Measurements from ENCODE around the gene SPTBN4. TPM values are rescaled to one million over a fixed set of nuclear protein-coding genes. Genes with fewer than 3 reads are reported as not detected.
"Not testable (repeated sequence)": the region's sequence is repeated elsewhere in the genome, so short reads cannot be mapped to it uniquely, and the experiment has no call there.

The SPTBN4 gene
- total and polyA plus RNA-seq, 2 donors (not counting 1 experiment from before 2014, with no cell fraction given): 1.3 to 6.6 TPM

DNA sequence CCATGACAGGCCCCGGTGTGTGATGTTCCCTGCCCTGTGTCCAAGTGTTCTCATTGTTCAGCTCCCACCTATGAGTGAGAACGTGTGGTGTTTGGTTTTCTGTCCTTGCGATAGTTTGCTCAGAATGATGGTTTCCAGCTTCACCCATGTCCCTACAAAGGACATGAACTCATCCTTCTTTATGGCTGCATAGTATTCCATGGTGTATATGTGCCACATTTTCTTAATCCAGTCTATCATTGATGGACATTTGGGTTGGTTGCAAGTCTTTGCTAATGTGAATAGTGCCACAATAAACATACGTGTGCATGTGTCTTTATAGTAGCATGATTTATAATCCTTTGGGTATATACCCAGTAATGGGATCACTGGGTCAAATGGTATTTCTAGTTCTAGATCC lies 80.4 kb downstream of the SPTBN4 start:
- H3K9me3 ChIP-seq (ENCODE audit: control insufficient read depth, insufficient read depth, low read depth, low read length); H3K9ac ChIP-seq (ENCODE audit: insufficient read depth, low read length); DNase-seq (ENCODE audit: low read depth in 2 of 2); H3K4me3 ChIP-seq (replicated peaks in 1 of 4; ENCODE audit: control extremely low read depth in 1 of 4, insufficient read depth in 1 of 4, low read depth in 3 of 4, low read length in 4 of 4); H3K36me3 ChIP-seq (ENCODE audit: control insufficient read depth, insufficient read depth, low read length); H3K4me1 ChIP-seq (ENCODE audit: control insufficient read depth, extremely low read depth, insufficient read depth, low read length); H2AFZ ChIP-seq (ENCODE audit: low read length); H4K20me1 ChIP-seq (ENCODE audit: control insufficient read depth, extremely low read depth, insufficient read depth, low read length); H3K79me2 ChIP-seq (ENCODE audit: control insufficient read depth, insufficient read depth, low read length); H3K4me2 ChIP-seq (ENCODE audit: extremely low read depth, insufficient read depth, low read length); H3K27ac ChIP-seq (ENCODE audit: insufficient read depth, low read length): not testable (repeated sequence)
- H3K27me3 ChIP-seq (ENCODE audit: control insufficient read depth, insufficient read depth, low read length): peaks cover 12% of the 10 kb centered on the region

DNA sequence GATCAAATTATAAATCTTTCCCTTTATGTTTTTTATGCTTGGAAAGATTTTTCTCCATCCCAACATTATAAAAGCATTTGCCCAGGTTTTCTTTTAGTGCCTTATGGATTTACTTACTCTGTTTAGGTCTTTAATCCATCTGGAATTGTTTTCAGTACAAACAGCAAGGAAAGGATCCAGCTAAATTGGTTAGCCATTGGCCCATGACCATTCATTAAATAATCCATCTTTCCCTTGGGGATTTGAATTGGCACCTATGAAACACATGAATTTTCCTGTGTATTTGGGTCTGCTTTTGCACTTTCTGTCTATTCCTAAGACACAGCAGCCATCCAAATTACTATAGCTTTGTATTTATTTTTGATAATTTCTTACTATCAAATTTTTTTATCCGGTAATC lies 81.0 kb downstream of the SPTBN4 start:
- TF ChIP-seq EZH2 (IDR thresholded peaks at IDR 0.05; ENCODE audit: low read length, missing control alignments): no peak
- TF ChIP-seq, protein P1, sequence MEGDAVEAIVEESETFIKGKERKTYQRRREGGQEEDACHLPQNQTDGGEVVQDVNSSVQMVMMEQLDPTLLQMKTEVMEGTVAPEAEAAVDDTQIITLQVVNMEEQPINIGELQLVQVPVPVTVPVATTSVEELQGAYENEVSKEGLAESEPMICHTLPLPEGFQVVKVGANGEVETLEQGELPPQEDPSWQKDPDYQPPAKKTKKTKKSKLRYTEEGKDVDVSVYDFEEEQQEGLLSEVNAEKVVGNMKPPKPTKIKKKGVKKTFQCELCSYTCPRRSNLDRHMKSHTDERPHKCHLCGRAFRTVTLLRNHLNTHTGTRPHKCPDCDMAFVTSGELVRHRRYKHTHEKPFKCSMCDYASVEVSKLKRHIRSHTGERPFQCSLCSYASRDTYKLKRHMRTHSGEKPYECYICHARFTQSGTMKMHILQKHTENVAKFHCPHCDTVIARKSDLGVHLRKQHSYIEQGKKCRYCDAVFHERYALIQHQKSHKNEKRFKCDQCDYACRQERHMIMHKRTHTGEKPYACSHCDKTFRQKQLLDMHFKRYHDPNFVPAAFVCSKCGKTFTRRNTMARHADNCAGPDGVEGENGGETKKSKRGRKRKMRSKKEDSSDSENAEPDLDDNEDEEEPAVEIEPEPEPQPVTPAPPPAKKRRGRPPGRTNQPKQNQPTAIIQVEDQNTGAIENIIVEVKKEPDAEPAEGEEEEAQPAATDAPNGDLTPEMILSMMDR (conservative IDR thresholded peaks at IDR 0.05 in 1 of 2, IDR thresholded peaks at IDR 0.05 in 1 of 2; ENCODE audit: low read depth in 1 of 2, low read length in 2 of 2): no peak
- no peak for DNase-seq (ENCODE audit: low read depth in 2 of 2)

DNA sequence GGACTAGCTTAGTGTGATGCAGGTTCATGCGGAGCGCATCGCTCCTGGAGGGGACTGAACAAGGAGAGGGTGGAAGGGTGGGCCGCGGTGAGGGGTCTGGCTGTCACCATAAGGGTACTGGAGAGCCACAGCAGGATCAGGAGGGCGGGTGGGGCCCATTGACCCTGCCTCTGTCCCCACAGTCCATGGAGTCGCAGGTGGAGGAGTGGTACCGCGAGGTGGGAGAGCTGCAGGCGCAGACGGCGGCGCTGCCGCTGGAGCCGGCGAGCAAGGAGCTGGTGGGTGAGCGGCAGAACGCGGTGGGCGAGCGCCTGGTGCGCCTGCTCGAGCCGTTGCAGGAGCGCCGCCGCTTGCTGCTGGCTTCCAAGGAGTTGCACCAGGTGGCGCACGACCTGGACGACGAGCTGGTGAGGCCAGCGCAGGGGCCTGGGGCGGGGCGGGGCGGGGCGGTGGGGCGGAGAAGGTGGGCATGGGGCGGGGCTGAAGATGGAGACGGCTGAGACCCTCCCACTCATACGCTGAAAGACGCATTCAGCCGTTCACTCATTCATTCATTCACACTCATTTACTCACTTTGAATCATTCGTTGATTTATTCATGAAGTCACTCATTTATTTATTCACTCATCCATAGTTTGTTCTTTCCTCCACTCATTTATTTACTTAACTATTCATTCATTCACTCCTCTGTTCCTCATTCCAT lies 82.4 kb downstream of the SPTBN4 start:
- no peak overlapping the region for H2AFZ ChIP-seq (ENCODE audit: low read length)
- no peaks in the 10 kb centered on the region for H3K79me2 ChIP-seq (ENCODE audit: control insufficient read depth, insufficient read depth, low read length)
- no peak overlapping the region for H3K27ac ChIP-seq (ENCODE audit: insufficient read depth, low read length)
- H4K20me1 ChIP-seq (ENCODE audit: control insufficient read depth, extremely low read depth, insufficient read depth, low read length): no peaks in the 10 kb centered on the region
- H3K4me2 ChIP-seq (ENCODE audit: extremely low read depth, insufficient read depth, low read length): no peak overlapping the region
- DNase-seq (ENCODE audit: low read depth in 2 of 2): peak; percentile 40 to 55
- H3K4me3 ChIP-seq (replicated peaks in 1 of 4; ENCODE audit: control extremely low read depth in 1 of 4, insufficient read depth in 1 of 4, low read depth in 3 of 4, low read length in 4 of 4): no peak overlapping the region
- no peak overlapping the region for H3K9ac ChIP-seq (ENCODE audit: insufficient read depth, low read length)
- no peaks in the 10 kb centered on the region for H3K4me1 ChIP-seq (ENCODE audit: control insufficient read depth, extremely low read depth, insufficient read depth, low read length)
- H3K27me3 ChIP-seq (ENCODE audit: control insufficient read depth, insufficient read depth, low read length): peaks cover 14% of the 10 kb centered on the region
- no peaks in the 10 kb centered on the region for H3K9me3 ChIP-seq (ENCODE audit: control insufficient read depth, insufficient read depth, low read depth, low read length)
- H3K36me3 ChIP-seq (ENCODE audit: control insufficient read depth, insufficient read depth, low read length): no peaks in the 10 kb centered on the region
- TF ChIP-seq EZH2 (IDR thresholded peaks at IDR 0.05; ENCODE audit: low read length, missing control alignments): no peak
- TF ChIP-seq, protein P1 (conservative IDR thresholded peaks at IDR 0.05 in 1 of 2, IDR thresholded peaks at IDR 0.05 in 1 of 2; ENCODE audit: low read depth in 1 of 2, low read length in 2 of 2): peak; percentile 6 to 23

More for the DNA sequence above, 81.0 kb downstream of the SPTBN4 start:
- Histone ChIP-seq H3K9ac (ENCODE audit: insufficient read depth, low read length) (no peak overlapping the region), H3K79me2 (ENCODE audit: control insufficient read depth, insufficient read depth, low read length) (no peaks in the 10 kb centered on the region), H2AFZ (ENCODE audit: low read length) (no peak overlapping the region), H3K4me1 (ENCODE audit: control insufficient read depth, extremely low read depth, insufficient read depth, low read length) (no peaks in the 10 kb centered on the region), H3K27me3 (ENCODE audit: control insufficient read depth, insufficient read depth, low read length) (peaks cover 14% of the 10 kb centered on the region), H3K27ac (ENCODE audit: insufficient read depth, low read length) (no peak overlapping the region), H3K4me2 (ENCODE audit: extremely low read depth, insufficient read depth, low read length) (no peak overlapping the region), H3K4me3 (replicated peaks in 1 of 4; ENCODE audit: control extremely low read depth in 1 of 4, insufficient read depth in 1 of 4, low read depth in 3 of 4, low read length in 4 of 4) (no peak overlapping the region), H3K9me3 (ENCODE audit: control insufficient read depth, insufficient read depth, low read depth, low read length) (no peaks in the 10 kb centered on the region), H3K36me3 (ENCODE audit: control insufficient read depth, insufficient read depth, low read length) (no peaks in the 10 kb centered on the region), H4K20me1 (ENCODE audit: control insufficient read depth, extremely low read depth, insufficient read depth, low read length) (no peaks in the 10 kb centered on the region)

All from fibroblast of lung (primary cell).